Hematopoietic multipotent progenitor cell treated with erythropoietin and hydrocortisone succinate and interleukin-3 and kit ligand, for 15 days (in vitro differentiated cells): ENCODE results near the gene NHLRC4.

Experiments
- DNase-seq: peaks from one replicate; pipeline ENCODE4 v3.0.0-alpha.2; 2015; ENCODE audit warnings: low spot score

The NHLRC4 gene

GRCh38 chr16:565419-566330 lies 1.1 kb upstream of the NHLRC4 start:
- DNase-seq: no peak

GRCh38 chr16:567373-568256 lies 810 bp downstream of the NHLRC4 start:
- no peak for DNase-seq

GRCh38 chr16:568401-569258 lies 1.8 kb downstream of the NHLRC4 start:
- DNase-seq: peak; percentile 90

- DNase-seq: peak; percentile 57
Measured at GRCh38 chr16:569445-570254, 2.8 kb downstream of the NHLRC4 start, which contains the start of gene PIGQ. Gene PIGQ (plus strand): TSS chr16:569968. CDS start chr16:574075, 4,107 bp downstream.

- DNase-seq: no peak
Measured at GRCh38 chr16:572865-573650, 6.3 kb downstream of the NHLRC4 start.

- no peak for DNase-seq
Measured at GRCh38 chr16:574021-574760, 7.4 kb downstream of the NHLRC4 start.

GRCh38 chr16:575354-576196 lies 8.8 kb downstream of the NHLRC4 start:
- no peak for DNase-seq

GRCh38 chr16:576197-576822 lies 9.5 kb downstream of the NHLRC4 start:
- no peak for DNase-seq

GRCh38 chr16:576823-577201 lies 10.0 kb downstream of the NHLRC4 start:
- DNase-seq: no peak

GRCh38 chr16:577796-578195 lies 11.0 kb downstream of the NHLRC4 start:
- no peak for DNase-seq

GRCh38 chr16:578232-578869 lies 11.5 kb downstream of the NHLRC4 start:
- DNase-seq: no peak

- peak; percentile 81 for DNase-seq
Measured at GRCh38 chr16:578870-579405, 12.1 kb downstream of the NHLRC4 start.

- no peak for DNase-seq
Measured at GRCh38 chr16:580141-580945, 13.5 kb downstream of the NHLRC4 start.

GRCh38 chr16:580946-581498 lies 14.2 kb downstream of the NHLRC4 start:
- DNase-seq: no peak

GRCh38 chr16:582218-582613 lies 15.4 kb downstream of the NHLRC4 start:
- DNase-seq: no peak
